ENCODE measurements around the gene LRRFIP2.

GRCh38 chr3:37024820-37025405 lies 149.5 kb downstream of the LRRFIP2 start:
- TF ChIP-seq POLR2A (IDR thresholded peaks at IDR 0.05) (no peak), CTCF (IDR thresholded peaks at IDR 0.05) (no peak)
